Panc1 (cell line): Measurements from ENCODE around the gene SEC31B. TPM values are rescaled to one million over a fixed set of nuclear protein-coding genes. Genes with fewer than 3 reads are reported as not detected.

Experiments
- ATAC-seq: fragments of 200-7000 bp; cut with Tn5 transposase; 2 replicates; pipeline ENCODE4 v1.9.1; 2020; ENCODE audit warnings: mild to moderate bottlenecking, moderate library complexity
- BruUV-seq: library from RNA; stranded (reverse); fragments of 400-500 nt; replicated peaks from 2 replicates; lab custom pipeline; 2021; lab: Mats Ljungman, UMichigan
- CTCF ChIA-PET: fragments of 300-600 bp; sonication (Branson Sonifier 250); formaldehyde crosslinking; loops from one replicate; lab custom pipeline; 2022; ENCODE audit warnings: antibody characterized with exemption; lab: Charles Lee
- POLR2A ChIA-PET: fragments of 300-600 bp; sonication (Branson Sonifier 250); formaldehyde crosslinking; loops from one replicate; lab custom pipeline; 2022; ENCODE audit warnings: antibody characterized with exemption; lab: Charles Lee
- DNase-seq: peaks from one replicate; pipeline ENCODE4 v3.0.0-alpha.2; 2010; ENCODE audit warnings: low read depth, low spot score
- H3K27ac ChIP-seq: 2 replicates; pipeline ENCODE4 v1.5.1; 2011; ENCODE audit warnings: mild to moderate bottlenecking, low read length, inconsistent platforms
- H3K27me3 ChIP-seq: fragments of 200-500 bp; sonication (Bioruptor generic); 2 replicates; pipeline ENCODE4 v1.6.0; 2014; ENCODE audit warnings: low read length, inconsistent platforms; ENCODE audit not compliant: control insufficient read depth, insufficient read depth
- H3K36me3 ChIP-seq: fragments of 200-500 bp; sonication (Bioruptor generic); 2 replicates; pipeline ENCODE4 v1.5.1; 2014; ENCODE audit warnings: inconsistent platforms, mild to moderate bottlenecking, low read length, moderate library complexity; ENCODE audit not compliant: control insufficient read depth, insufficient read depth
- H3K4me1 ChIP-seq: 2 replicates; pipeline ENCODE4 v1.5.1; 2011; ENCODE audit warnings: inconsistent platforms, mild to moderate bottlenecking, low read length, moderate library complexity; ENCODE audit not compliant: control insufficient read depth, insufficient read depth
- H3K4me3 ChIP-seq, 2 experiments: 2 replicates each; pipeline ENCODE4 v1.5.1; 2011 to 2012; ENCODE audit warnings: low read depth in 2 of 2, low read length in 2 of 2, mild to moderate bottlenecking in 2 of 2, inconsistent platforms in 1 of 2, moderate library complexity in 1 of 2
- H3K9me3 ChIP-seq: fragments of 200-500 bp; sonication (Bioruptor generic); 2 replicates; pipeline ENCODE4 v1.5.1; 2014; ENCODE audit warnings: low read depth, mild to moderate bottlenecking, inconsistent platforms, low read length, moderate library complexity; ENCODE audit not compliant: control insufficient read depth, insufficient read depth
- CTCF ChIP-seq: fragments of 450-650 bp; IDR thresholded peaks from 2 replicates; pipeline ENCODE4 v1.5.1; 2017; ENCODE audit warnings: mild to moderate bottlenecking
- POLR2AphosphoS5 ChIP-seq: IDR thresholded peaks from 2 replicates; pipeline ENCODE4 v1.6.1; 2012; ENCODE audit warnings: mild to moderate bottlenecking, low read depth, low read length, moderate library complexity
- REST ChIP-seq, 2 experiments: IDR thresholded peaks; 2 replicates each; pipeline ENCODE4 v1.6.1; 2011 to 2012; ENCODE audit warnings: low read depth in 2 of 2, control low read depth in 1 of 2, low read length in 1 of 2, mild to moderate bottlenecking in 1 of 2, moderate library complexity in 1 of 2; ENCODE audit not compliant: insufficient read depth in 1 of 2
- SIN3A ChIP-seq: IDR thresholded peaks from 2 replicates; pipeline ENCODE4 v1.6.1; 2012; ENCODE audit warnings: low read depth, mild to moderate bottlenecking, low read length, moderate library complexity, borderline replicate concordance; ENCODE audit not compliant: insufficient read depth
- TCF7L2 ChIP-seq: IDR thresholded peaks from 2 replicates; pipeline ENCODE4 v1.6.1; 2011; ENCODE audit warnings: mild to moderate bottlenecking, low read depth, low read length, inconsistent platforms
- in situ Hi-C: cut with HindIII; loops from 2 replicates; pipeline ENCODE4 v1.10.0; 2016; ENCODE audit warnings: low sequenced_read_pairs, low pct_unique_long_range_greater_than_20kb
- intact Hi-C: fragments of 100-400 bp; cut with micrococcal nuclease; formaldehyde crosslinking; loops from one replicate; pipeline ENCODE4 v1.10.0; 2022; ENCODE audit not compliant: unreplicated experiment
- total RNA-seq: library from RNA; stranded (reverse); gene quantifications from one replicate; pipeline ENCODE4 v1.2.1, GENCODE V29; 2021; ENCODE audit not compliant: unreplicated experiment

Gene SEC31B
- total RNA-seq, 1 experiment from 2014 or later = 17.8 TPM

- ATAC-seq (no peak), DNase-seq (no peak)
- Histone ChIP-seq H3K27me3 (no peaks in the 10 kb centered on the region), H3K36me3 (peaks cover 2% of the 10 kb centered on the region; the same call in 1 of the 2 replicates), H3K4me1 (no peaks in the 10 kb centered on the region), H3K4me3 (no peak overlapping the region), H3K9me3 (no peaks in the 10 kb centered on the region), H3K27ac (no peak overlapping the region)
- in situ Hi-C loops (no loop called here), intact Hi-C loops (no loop called here)
- TF ChIP-seq CTCF (no peak), POLR2AphosphoS5 (no peak), REST (IDR thresholded peaks at IDR 0.05; ENCODE audit: insufficient read depth in 1 of 2, low read depth in 2 of 2, low read length in 1 of 2) (no peak)
- no TSS peak for BruUV-seq
- CTCF ChIA-PET = interaction anchor here (0.7 kb wide), 1 partner anchor 324 kb away, joined by 3 read pairs; no protein-coding TSS in a partner anchor
- POLR2A ChIA-PET = interaction anchor here (0.7 kb wide), 1 partner anchor 28 kb away, joined by 7 read pairs; no protein-coding TSS in a partner anchor
These were observed 35.2 kb upstream of the SEC31B start for GRCh38 chr10:100554902-100555301.

GRCh38 chr10:100553929-100554328 lies 34.3 kb upstream of the SEC31B start:
- no peak for ATAC-seq
- in situ Hi-C loops = no loop called here
- intact Hi-C loops = no loop called here
- H3K36me3 ChIP-seq = peaks cover 3% of the 10 kb centered on the region; the same call in 1 of the 2 replicates
- no peak for TF ChIP-seq SIN3A
- TF ChIP-seq REST (IDR thresholded peaks at IDR 0.05; ENCODE audit: insufficient read depth in 1 of 2, low read depth in 2 of 2, low read length in 1 of 2) = no peak
- TF ChIP-seq CTCF = no peak
- TF ChIP-seq POLR2AphosphoS5 = no peak
- TF ChIP-seq TCF7L2 = no peak
- H3K27ac ChIP-seq = no peak overlapping the region
- H3K4me1 ChIP-seq = no peaks in the 10 kb centered on the region
- DNase-seq = no peak
- no TSS peak for BruUV-seq
- no peaks in the 10 kb centered on the region for H3K9me3 ChIP-seq
- CTCF ChIA-PET = interaction anchor here (0.6 to 1.0 kb wide), 2 partner anchors 11 to 334 kb away, joined by 3 to 4 read pairs; no protein-coding TSS in a partner anchor
- no peak overlapping the region for H3K4me3 ChIP-seq
- H3K27me3 ChIP-seq = no peaks in the 10 kb centered on the region
- POLR2A ChIA-PET = interaction anchor here (0.7 to 1.0 kb wide), 2 partner anchors 18 to 27 kb away, joined by 3 to 7 read pairs; partner anchors contain the start of gene HIF1AN
